OCI-LY3 (cell line): ENCODE data around the gene PTPRN2.

Source experiments
- H2AFZ ChIP-seq: fragments of 200-600, 300-600 bp; shearing (Covaris generic); 2 replicates; pipeline ENCODE4 v1.6.0; 2014; ENCODE audit warnings: antibody characterized with exemption, low read depth, low read length
- H3K27ac ChIP-seq: fragments of 200-600, 300-600 bp; sonication (generic); 2 replicates; pipeline ENCODE4 v1.5.1; 2014; ENCODE audit warnings: mild to moderate bottlenecking, low read length, moderate library complexity, mixed read lengths
- H3K27me3 ChIP-seq: fragments of 200-600, 300-600 bp; sonication (generic); 2 replicates; pipeline ENCODE4 v1.6.1; 2014; ENCODE audit warnings: low read depth, low read length, mixed read lengths
- H3K36me3 ChIP-seq: fragments of 200-600, 300-600 bp; sonication (generic); replicated peaks from 2 replicates; pipeline ENCODE3; 2014; ENCODE audit warnings: low read depth, low read length, mixed read lengths
- H3K4me1 ChIP-seq: fragments of 300-600, 200-600 bp; sonication (generic); 2 replicates; pipeline ENCODE4 v1.6.1; 2014; ENCODE audit warnings: low read length, mixed read lengths
- H3K4me2 ChIP-seq: fragments of 200-600, 300-600 bp; sonication (generic); 2 replicates; pipeline ENCODE4 v1.6.1; 2014; ENCODE audit warnings: low read length, mixed read lengths
- H3K4me3 ChIP-seq: fragments of 300-600, 200-600 bp; sonication (generic); 2 replicates; pipeline ENCODE4 v1.5.1; 2014; ENCODE audit warnings: antibody characterized with exemption, mild to moderate bottlenecking, low read length, moderate library complexity
- H3K79me2 ChIP-seq: fragments of 300-600, 200-600 bp; shearing (Covaris generic); 2 replicates; pipeline ENCODE4 v1.6.1; 2014; ENCODE audit warnings: mild to moderate bottlenecking, low read length, mixed read lengths
- H3K9ac ChIP-seq: fragments of 300-600, 200-600 bp; shearing (Covaris generic); 2 replicates; pipeline ENCODE4 v1.6.0; 2014; ENCODE audit warnings: mild to moderate bottlenecking, low read length, moderate library complexity
- H3K9me3 ChIP-seq: fragments of 200-600, 300-600 bp; shearing (Covaris generic); 2 replicates; pipeline ENCODE4 v1.6.1; 2014; ENCODE audit warnings: low read length, mixed read lengths; ENCODE audit not compliant: insufficient read depth
- H4K20me1 ChIP-seq: fragments of 200-600, 300-600 bp; sonication (generic); 2 replicates; pipeline ENCODE4 v1.6.1; 2016; ENCODE audit warnings: low read length, mixed read lengths; ENCODE audit not compliant: insufficient read depth
- CTCF ChIP-seq: fragments of 200-600, 300-600 bp; sonication (generic); IDR thresholded peaks from 2 replicates; pipeline ENCODE4 v1.5.1; 2014; ENCODE audit warnings: antibody characterized with exemption, low read length, low read depth
- EZH2phosphoT487 ChIP-seq: fragments of 200-600 bp; shearing (Covaris generic); IDR thresholded peaks from 2 replicates; pipeline ENCODE4 v1.6.1; 2018; ENCODE audit warnings: antibody characterized with exemption, mixed run types, low read depth

PTPRN2 gene

DNA sequence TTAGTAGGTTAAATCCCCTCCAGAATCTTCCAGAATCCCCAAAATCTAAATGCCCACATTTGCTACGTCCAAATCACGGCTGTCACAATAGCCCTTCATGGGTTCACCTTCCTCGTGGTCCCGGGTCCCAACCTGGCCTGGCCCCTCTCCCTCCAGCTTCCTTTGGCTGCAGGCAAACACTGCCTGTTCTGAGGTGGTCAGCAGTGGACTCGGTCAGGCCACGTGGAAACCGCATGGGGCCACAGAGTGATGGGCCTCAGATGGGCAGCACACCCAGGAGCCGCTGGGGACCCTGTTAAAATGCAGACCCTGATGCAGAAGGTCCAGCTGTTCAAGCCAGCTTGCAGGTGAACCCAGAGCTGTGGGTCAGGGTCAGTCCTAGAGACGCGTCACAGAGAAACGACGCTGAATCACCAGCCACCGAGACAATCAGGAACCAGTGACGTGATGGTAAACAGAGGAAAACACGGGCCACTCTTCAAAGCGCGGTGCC, 662.2 kb downstream of the PTPRN2 start:
- Histone ChIP-seq H3K4me2 (no peak overlapping the region), H3K4me1 (no peaks in the 10 kb centered on the region), H3K9ac (no peak overlapping the region), H3K27me3 (no peaks in the 10 kb centered on the region), H4K20me1 (no peaks in the 10 kb centered on the region), H2AFZ (no peak overlapping the region), H3K9me3 (no peaks in the 10 kb centered on the region; the same call in 1 of the 2 replicates), H3K4me3 (no peak overlapping the region), H3K36me3 (no peaks in the 10 kb centered on the region), H3K79me2 (no peaks in the 10 kb centered on the region), H3K27ac (no peak overlapping the region)
- no peak for TF ChIP-seq CTCF
- no peak for TF ChIP-seq EZH2phosphoT487

- Histone ChIP-seq H3K36me3 (no peaks in the 10 kb centered on the region), H3K79me2 (no peaks in the 10 kb centered on the region), H3K9ac (no peak overlapping the region), H3K27ac (no peak overlapping the region), H3K27me3 (no peaks in the 10 kb centered on the region), H3K4me3 (no peak overlapping the region), H3K4me1 (no peaks in the 10 kb centered on the region), H3K4me2 (no peak overlapping the region), H4K20me1 (no peaks in the 10 kb centered on the region), H3K9me3 (no peaks in the 10 kb centered on the region; the same call in 1 of the 2 replicates), H2AFZ (no peak overlapping the region)
- no peak for TF ChIP-seq CTCF
- no peak for TF ChIP-seq EZH2phosphoT487
Observed at GRCh38 chr7:157923903-157924630, 663.6 kb downstream of the PTPRN2 start.

DNA sequence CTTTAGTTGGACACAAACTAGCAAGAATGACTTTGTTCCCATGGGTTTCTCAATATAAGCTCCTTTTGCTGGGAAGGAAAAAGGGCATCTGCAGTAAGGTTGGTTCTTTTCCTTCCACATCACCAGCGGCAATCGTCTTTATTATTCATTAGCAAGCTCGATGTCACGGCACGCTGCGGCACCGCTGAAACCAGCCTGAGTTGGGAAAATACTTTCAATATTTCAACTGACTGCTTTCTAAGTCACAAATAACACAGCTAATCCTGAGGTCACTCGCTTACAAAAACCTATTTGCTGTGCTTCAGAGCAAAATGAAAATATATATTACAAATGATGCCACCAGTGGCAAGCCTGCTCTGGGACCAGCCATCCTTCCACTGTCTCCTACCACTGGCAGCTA, 665.0 kb downstream of the PTPRN2 start:
- Histone ChIP-seq H3K36me3 (no peaks in the 10 kb centered on the region), H3K4me2 (no peak overlapping the region), H2AFZ (no peak overlapping the region), H3K4me3 (no peak overlapping the region), H3K27me3 (no peaks in the 10 kb centered on the region), H3K79me2 (no peaks in the 10 kb centered on the region), H3K27ac (no peak overlapping the region), H4K20me1 (no peaks in the 10 kb centered on the region), H3K9me3 (no peaks in the 10 kb centered on the region; the same call in none of the 2 replicates), H3K9ac (no peak overlapping the region), H3K4me1 (no peaks in the 10 kb centered on the region)
- TF ChIP-seq EZH2phosphoT487 (no peak), CTCF (no peak)

DNA sequence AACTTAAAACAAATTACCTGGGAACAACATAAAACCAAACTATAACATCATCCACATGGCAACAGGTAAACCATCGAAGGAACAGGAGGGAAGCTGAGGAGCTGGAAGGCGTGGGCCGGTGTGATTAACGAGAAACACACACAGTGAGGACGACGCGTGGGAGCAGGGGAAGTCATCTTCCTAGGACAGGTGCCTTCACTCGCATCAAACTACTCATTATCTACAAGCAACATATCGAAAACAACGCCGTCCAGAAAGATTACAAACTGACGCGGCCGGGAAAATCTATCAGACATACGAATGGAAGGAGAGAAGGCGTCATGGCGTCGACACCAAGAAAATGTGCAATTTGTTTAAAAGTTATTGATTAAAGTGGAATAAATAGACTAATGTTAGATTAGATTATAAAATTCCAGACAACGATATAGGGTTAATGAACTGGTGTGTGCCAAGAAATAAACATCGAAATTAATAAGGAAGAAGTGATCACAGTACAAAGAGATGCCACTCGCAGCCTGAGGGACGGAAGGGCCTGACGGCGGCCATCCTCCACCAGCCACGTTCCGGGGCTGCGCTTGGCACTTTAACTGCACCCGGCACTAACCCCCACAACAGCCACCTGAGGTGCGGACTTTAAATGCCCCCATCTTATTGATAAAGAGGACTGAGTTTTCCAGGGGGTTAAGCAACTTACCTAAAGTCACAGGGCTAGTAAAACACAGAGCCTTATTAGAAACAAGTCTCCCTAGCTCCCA, 669.1 kb downstream of the PTPRN2 start:
- Histone ChIP-seq H4K20me1 (no peaks in the 10 kb centered on the region), H3K27me3 (no peaks in the 10 kb centered on the region), H2AFZ (no peak overlapping the region), H3K4me2 (no peak overlapping the region), H3K4me3 (no peak overlapping the region), H3K9ac (no peak overlapping the region), H3K79me2 (no peaks in the 10 kb centered on the region), H3K9me3 (no peaks in the 10 kb centered on the region; the same call in none of the 2 replicates), H3K27ac (no peak overlapping the region), H3K4me1 (no peaks in the 10 kb centered on the region), H3K36me3 (no peaks in the 10 kb centered on the region)
- no peak for TF ChIP-seq CTCF
- no peak for TF ChIP-seq EZH2phosphoT487
